Measurements from ENCODE around the gene DMRT1. TPM values are rescaled to one million over a fixed set of nuclear protein-coding genes. Genes with fewer than 3 reads are reported as not detected.
"Not testable (repeated sequence)": the region's sequence is repeated elsewhere in the genome, so short reads cannot be mapped to it uniquely, and the experiment has no call there.

The DMRT1 gene
- total RNA-seq, 1 donor from 2014 or later, result not detected

DNA sequence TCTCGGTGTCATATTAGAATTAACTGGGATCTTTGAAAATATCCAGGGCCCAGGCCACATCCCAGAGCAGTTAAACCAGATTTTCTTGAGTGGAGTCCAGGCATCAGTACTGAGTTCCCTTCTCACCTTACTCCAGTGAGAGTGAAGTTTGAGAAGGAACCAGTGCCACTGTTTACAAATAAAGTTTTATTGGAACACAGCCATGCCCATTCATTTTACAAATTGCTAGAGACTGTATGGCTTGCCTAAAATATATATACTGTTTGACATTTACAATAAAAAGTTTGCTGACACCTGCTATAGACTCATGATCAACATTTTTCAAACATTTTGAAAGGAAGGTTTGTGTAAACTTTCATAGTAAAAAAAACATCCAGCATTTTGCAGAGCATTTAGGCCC lies 71.3 kb downstream of the DMRT1 start:
- Histone ChIP-seq H3K4me1 (no peaks in the 10 kb centered on the region), H3K36me3 (no peaks in the 10 kb centered on the region), H3K27ac (no peak overlapping the region), H3K9me3 (no peaks in the 10 kb centered on the region), H3K4me3 (no peak overlapping the region), H3K27me3 (ENCODE audit: low read depth) (peaks cover 22% of the 10 kb centered on the region)
- DNase-seq (no peak), ATAC-seq (no peak)
- TF ChIP-seq, protein P1, sequence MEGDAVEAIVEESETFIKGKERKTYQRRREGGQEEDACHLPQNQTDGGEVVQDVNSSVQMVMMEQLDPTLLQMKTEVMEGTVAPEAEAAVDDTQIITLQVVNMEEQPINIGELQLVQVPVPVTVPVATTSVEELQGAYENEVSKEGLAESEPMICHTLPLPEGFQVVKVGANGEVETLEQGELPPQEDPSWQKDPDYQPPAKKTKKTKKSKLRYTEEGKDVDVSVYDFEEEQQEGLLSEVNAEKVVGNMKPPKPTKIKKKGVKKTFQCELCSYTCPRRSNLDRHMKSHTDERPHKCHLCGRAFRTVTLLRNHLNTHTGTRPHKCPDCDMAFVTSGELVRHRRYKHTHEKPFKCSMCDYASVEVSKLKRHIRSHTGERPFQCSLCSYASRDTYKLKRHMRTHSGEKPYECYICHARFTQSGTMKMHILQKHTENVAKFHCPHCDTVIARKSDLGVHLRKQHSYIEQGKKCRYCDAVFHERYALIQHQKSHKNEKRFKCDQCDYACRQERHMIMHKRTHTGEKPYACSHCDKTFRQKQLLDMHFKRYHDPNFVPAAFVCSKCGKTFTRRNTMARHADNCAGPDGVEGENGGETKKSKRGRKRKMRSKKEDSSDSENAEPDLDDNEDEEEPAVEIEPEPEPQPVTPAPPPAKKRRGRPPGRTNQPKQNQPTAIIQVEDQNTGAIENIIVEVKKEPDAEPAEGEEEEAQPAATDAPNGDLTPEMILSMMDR (IDR thresholded peaks at IDR 0.05), result no peak
- intact Hi-C loops (cut with DNase I), result no loop called here

DNA sequence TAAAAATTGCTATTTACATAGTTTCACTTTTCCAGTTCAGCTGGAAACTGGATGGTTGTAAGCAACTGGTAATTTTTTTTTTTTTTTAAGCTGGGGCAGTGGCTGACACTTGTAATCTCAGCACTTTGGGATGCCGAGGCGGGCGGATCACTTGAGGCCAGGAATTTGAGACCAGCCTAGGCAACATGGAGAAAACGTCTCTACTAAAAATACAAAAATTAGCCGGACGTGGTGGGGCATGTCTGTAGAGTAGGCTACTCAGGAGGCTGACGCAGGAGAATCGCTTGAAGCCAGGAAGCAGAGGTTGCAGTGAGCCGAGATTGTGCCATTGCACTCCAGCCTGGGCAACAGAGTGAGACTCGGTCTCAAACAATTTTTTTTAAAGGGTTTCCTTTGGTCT lies 72.0 kb downstream of the DMRT1 start:
- intact Hi-C loops (cut with DNase I); H3K4me1 ChIP-seq; H3K4me3 ChIP-seq; H3K36me3 ChIP-seq; DNase-seq; H3K27ac ChIP-seq; ATAC-seq; H3K9me3 ChIP-seq: not testable (repeated sequence)
- peaks cover 14% of the 10 kb centered on the region for H3K27me3 ChIP-seq (ENCODE audit: low read depth)

DNA sequence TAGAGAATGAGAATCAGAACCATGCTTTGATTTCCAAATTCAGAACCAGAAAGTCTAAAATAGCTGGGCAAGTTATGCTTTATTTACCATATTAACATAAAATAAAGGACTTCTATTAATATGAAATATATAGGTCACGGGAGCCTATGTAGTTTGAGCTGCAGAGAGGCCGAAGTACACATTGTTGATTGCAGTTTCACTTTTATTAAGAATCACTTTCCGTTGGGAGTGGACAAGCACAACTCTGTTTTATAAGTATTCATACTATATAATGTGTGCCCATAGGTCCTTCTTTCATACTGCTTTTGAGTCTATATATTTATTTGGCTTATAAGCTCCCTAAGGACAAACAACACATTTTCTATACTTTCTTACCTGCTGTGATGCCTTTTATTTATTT lies 76.2 kb downstream of the DMRT1 start:
- peaks cover 5% of the 10 kb centered on the region for H3K27me3 ChIP-seq (ENCODE audit: low read depth)
- intact Hi-C loops (cut with DNase I), result no loop called here
- H3K27ac ChIP-seq, result no peak overlapping the region
- H3K4me1 ChIP-seq, result no peaks in the 10 kb centered on the region
- H3K9me3 ChIP-seq, result no peaks in the 10 kb centered on the region
- DNase-seq, result no peak
- no peaks in the 10 kb centered on the region for H3K36me3 ChIP-seq
- no peak overlapping the region for H3K4me3 ChIP-seq
- TF ChIP-seq, protein P1 (IDR thresholded peaks at IDR 0.05), result no peak
- no peak for ATAC-seq

DNA sequence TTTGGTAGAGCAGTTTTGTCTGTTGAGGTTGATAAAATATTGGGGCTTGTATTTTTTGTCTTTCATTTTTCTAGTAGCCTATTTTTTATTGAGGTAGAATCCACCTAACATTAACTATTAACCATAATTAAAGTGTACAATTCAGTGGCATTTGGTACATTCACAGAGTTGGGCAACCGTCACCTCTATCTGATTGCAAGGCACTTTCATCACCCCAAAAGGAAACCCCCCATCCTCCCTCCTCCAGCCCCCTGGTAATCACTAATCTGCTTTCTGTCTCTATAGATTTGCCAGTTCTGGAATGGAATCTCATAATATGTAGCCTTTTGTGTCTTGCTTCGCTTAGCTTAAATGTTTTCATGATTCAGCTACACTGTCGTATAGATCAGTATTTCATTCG lies 79.4 kb downstream of the DMRT1 start:
- ATAC-seq (no peak), DNase-seq (no peak)
- Histone ChIP-seq H3K36me3 (no peaks in the 10 kb centered on the region), H3K27me3 (ENCODE audit: low read depth) (peaks cover 5% of the 10 kb centered on the region), H3K9me3 (no peaks in the 10 kb centered on the region), H3K4me3 (no peak overlapping the region), H3K27ac (no peak overlapping the region), H3K4me1 (no peaks in the 10 kb centered on the region)
- intact Hi-C loops (cut with DNase I), result no loop called here
- TF ChIP-seq, protein P1 (IDR thresholded peaks at IDR 0.05), result no peak

DNA sequence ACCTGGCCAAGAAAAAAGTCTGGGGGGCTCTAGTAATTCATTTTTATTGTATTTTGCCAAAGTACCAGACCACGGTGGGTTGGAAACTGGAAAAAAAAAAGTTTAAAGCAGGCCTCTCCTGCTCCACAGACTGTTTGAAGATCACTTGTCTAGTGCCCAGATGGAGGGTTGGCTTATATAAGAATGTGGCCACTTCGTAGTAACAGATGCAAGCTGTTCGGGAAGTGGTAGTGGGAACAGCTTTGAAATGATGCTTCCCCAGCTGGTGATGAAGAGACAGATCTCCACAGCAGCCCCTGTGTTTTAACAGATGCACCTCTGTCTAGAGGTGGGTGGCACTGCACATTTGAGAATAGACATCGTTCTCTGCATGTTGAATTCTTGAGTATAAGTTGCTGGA lies 80.7 kb downstream of the DMRT1 start:
- no peak overlapping the region for H3K27ac ChIP-seq
- H3K36me3 ChIP-seq, result no peaks in the 10 kb centered on the region
- no peak for ATAC-seq
- DNase-seq, result no peak
- no peak overlapping the region for H3K4me3 ChIP-seq
- TF ChIP-seq, protein P1 (IDR thresholded peaks at IDR 0.05), result no peak
- H3K4me1 ChIP-seq, result no peaks in the 10 kb centered on the region
- peaks cover 5% of the 10 kb centered on the region for H3K27me3 ChIP-seq (ENCODE audit: low read depth)
- no peaks in the 10 kb centered on the region for H3K9me3 ChIP-seq
- intact Hi-C loops (cut with DNase I), result no loop called here

DNA sequence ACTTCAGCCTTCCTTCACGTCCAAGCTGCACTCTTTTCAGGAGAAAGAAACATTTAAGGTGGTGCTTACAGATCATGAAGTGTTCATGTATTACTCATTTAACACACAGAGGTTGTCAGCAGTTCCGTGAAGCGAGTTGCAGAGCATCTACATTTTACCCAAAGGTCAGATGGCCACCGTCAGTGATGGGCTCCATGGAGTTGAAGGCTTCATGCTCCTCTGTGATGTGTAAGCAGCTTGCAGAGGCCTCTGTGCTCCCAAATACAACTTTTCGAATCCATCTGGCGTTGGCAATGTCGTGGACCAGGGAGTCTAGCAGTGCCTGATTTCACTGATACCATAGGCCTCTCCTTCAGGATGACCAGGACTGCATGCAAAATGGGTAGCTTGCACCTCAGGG lies 81.2 kb downstream of the DMRT1 start:
- TF ChIP-seq, protein P1 (IDR thresholded peaks at IDR 0.05), result no peak
- ATAC-seq (no peak), DNase-seq (no peak)
- H3K9me3 ChIP-seq, result no peaks in the 10 kb centered on the region
- H3K4me3 ChIP-seq, result no peak overlapping the region
- no peak overlapping the region for H3K27ac ChIP-seq
- H3K27me3 ChIP-seq (ENCODE audit: low read depth), result peaks cover 5% of the 10 kb centered on the region
- H3K4me1 ChIP-seq, result no peaks in the 10 kb centered on the region
- no peaks in the 10 kb centered on the region for H3K36me3 ChIP-seq
- intact Hi-C loops (cut with DNase I), result no loop called here

All from lower lobe of right lung (tissue), 2 donors.